Trophoblast cell (in vitro differentiated cells and primary cell): Measurements from ENCODE around the gene OR10AD1.

Source experiments
- DNase-seq, 2 donors: peaks; one replicate each; pipeline ENCODE4 v3.0.0-alpha.2; 2016
- H2AFZ ChIP-seq: 2 replicates; pipeline ENCODE4 v1.6.1; 2013; ENCODE audit warnings: low read length, moderate library complexity, mild to moderate bottlenecking; ENCODE audit not compliant: insufficient read depth, poor library complexity
- H2AK5ac ChIP-seq: 2 replicates; pipeline ENCODE4 v1.6.1; 2013; ENCODE audit warnings: mild to moderate bottlenecking, low read length
- H2BK120ac ChIP-seq: 2 replicates; pipeline ENCODE4 v1.6.1; 2013; ENCODE audit warnings: low read length, mild to moderate bottlenecking, moderate library complexity; ENCODE audit not compliant: insufficient read depth, poor library complexity
- H2BK12ac ChIP-seq: 2 replicates; pipeline ENCODE4 v1.6.1; 2013; ENCODE audit warnings: mild to moderate bottlenecking, low read length, moderate library complexity
- H2BK5ac ChIP-seq: 2 replicates; pipeline ENCODE4 v1.6.1; 2013; ENCODE audit warnings: low read length, low read depth, moderate library complexity, mild to moderate bottlenecking; ENCODE audit not compliant: poor library complexity
- H3K14ac ChIP-seq: 2 replicates; pipeline ENCODE4 v1.6.1; 2013; ENCODE audit warnings: mild to moderate bottlenecking, low read length
- H3K18ac ChIP-seq: 2 replicates; pipeline ENCODE4 v1.6.1; 2013; ENCODE audit warnings: mild to moderate bottlenecking, low read length
- H3K23ac ChIP-seq: 2 replicates; pipeline ENCODE4 v1.6.1; 2013; ENCODE audit warnings: low read length
- H3K27ac ChIP-seq: 2 replicates; pipeline ENCODE4 v1.5.1; 2013; ENCODE audit warnings: low read depth, mild to moderate bottlenecking, inconsistent platforms, low read length, moderate library complexity
- H3K27me3 ChIP-seq: 2 replicates; pipeline ENCODE4 v1.6.1; 2013; ENCODE audit warnings: inconsistent platforms, mild to moderate bottlenecking, low read length, moderate library complexity; ENCODE audit not compliant: insufficient read depth
- H3K36me3 ChIP-seq, 2 experiments: 1 replicate in 1 of 2; 2 replicates in 1 of 2; pipeline ENCODE4 v1.6.1; 2013; ENCODE audit warnings: low read length in 2 of 2, mild to moderate bottlenecking in 2 of 2, moderate library complexity in 1 of 2; ENCODE audit not compliant: insufficient read depth in 2 of 2, control insufficient read depth in 1 of 2
- H3K4ac ChIP-seq: 2 replicates; pipeline ENCODE4 v1.6.1; 2013; ENCODE audit warnings: low read depth, mild to moderate bottlenecking, low read length, moderate library complexity
- H3K4me1 ChIP-seq, 2 experiments: 1 replicate in 1 of 2; 2 replicates in 1 of 2; pipeline ENCODE4 v1.6.1; 2013; ENCODE audit warnings: low read length in 2 of 2, mild to moderate bottlenecking in 2 of 2, moderate library complexity in 1 of 2; ENCODE audit not compliant: insufficient read depth in 2 of 2, control insufficient read depth in 1 of 2
- H3K4me2 ChIP-seq: 2 replicates; pipeline ENCODE4 v1.6.1; 2013; ENCODE audit warnings: inconsistent platforms, mild to moderate bottlenecking, low read length, moderate library complexity
- H3K4me3 ChIP-seq: 2 replicates; pipeline ENCODE4 v1.5.1; 2013; ENCODE audit warnings: mild to moderate bottlenecking, low read depth, low read length, inconsistent platforms
- H3K79me1 ChIP-seq: one replicate; pipeline ENCODE4 v1.6.1; 2013; ENCODE audit warnings: low read length
- H3K79me2 ChIP-seq: 2 replicates; pipeline ENCODE4 v1.6.1; 2013; ENCODE audit warnings: low read length, mild to moderate bottlenecking; ENCODE audit not compliant: control insufficient read depth, insufficient read depth, poor library complexity
- H3K9ac ChIP-seq: 2 replicates; pipeline ENCODE4 v1.6.1; 2013; ENCODE audit warnings: mild to moderate bottlenecking, low read length
- H3K9me3 ChIP-seq: 2 replicates; pipeline ENCODE4 v1.6.1; 2013; ENCODE audit warnings: low read depth, mild to moderate bottlenecking, control low read depth, inconsistent platforms, low read length; ENCODE audit not compliant: insufficient read depth
- H4K12ac ChIP-seq: 2 replicates; pipeline ENCODE4 v1.6.1; 2013; ENCODE audit warnings: low read depth, mild to moderate bottlenecking, low read length, moderate library complexity
- H4K8ac ChIP-seq: 2 replicates; pipeline ENCODE4 v1.6.1; 2013; ENCODE audit warnings: low read depth, mild to moderate bottlenecking, low read length, moderate library complexity
- H4K91ac ChIP-seq: one replicate; pipeline ENCODE4 v1.6.1; 2013; ENCODE audit warnings: low read depth, mild to moderate bottlenecking, low read length, moderate library complexity
- WGBS: extraction: QIAGEN DNeasy Blood & Tissue Kit; methylation state at CpG from one replicate; pipeline ENCODE4 v1.1.7; 2013; ENCODE audit warnings: missing lambda C conversion rate; ENCODE audit not compliant: insufficient read length, insufficient coverage; ENCODE audit errors: extremely low coverage; 5-methylcytosine and 5-hydroxymethylcytosine counted together

Gene OR10AD1

DNA sequence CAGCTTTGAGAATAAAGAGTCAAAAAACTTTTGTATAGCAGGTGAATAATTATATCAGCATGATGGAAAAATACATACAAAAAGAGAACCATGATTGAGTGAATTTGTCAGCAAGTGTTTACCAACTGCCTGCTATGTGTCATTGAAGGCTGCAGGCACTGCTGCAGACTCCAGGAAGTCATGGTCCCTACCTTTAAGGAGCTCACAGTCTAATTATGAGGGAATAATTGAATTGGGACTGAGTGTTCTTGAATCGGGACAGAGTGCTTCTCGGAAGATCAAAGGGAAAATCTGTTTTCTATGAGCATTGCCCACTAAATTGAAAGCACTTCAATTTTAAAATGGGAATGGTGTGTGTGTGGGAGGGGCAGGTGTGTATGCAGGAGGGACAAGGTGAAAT lies 9.5 kb downstream of the OR10AD1 start:
- peaks cover 3% of the 10 kb centered on the region for H3K79me2 ChIP-seq
- no peak overlapping the region for H2BK5ac ChIP-seq
- no CpG with 5 or more reads among the region's 2 CpGs for WGBS
- peaks cover 2 to 3% of the 10 kb centered on the region in 2 experiments for H3K4me1 ChIP-seq
- no peak overlapping the region for H3K4me3 ChIP-seq
- H3K9ac ChIP-seq, result no peak overlapping the region
- no peak overlapping the region for H2AK5ac ChIP-seq
- H3K27me3 ChIP-seq, result no peaks in the 10 kb centered on the region
- H3K14ac ChIP-seq, result no peak overlapping the region
- no peak for DNase-seq
- no peaks in the 10 kb centered on the region for H3K36me3 ChIP-seq
- no peak overlapping the region for H3K27ac ChIP-seq
- H3K18ac ChIP-seq, result no peak overlapping the region
- no peak overlapping the region for H2BK12ac ChIP-seq
- H2BK120ac ChIP-seq, result peak overlapping the region; percentile 28
- H3K4ac ChIP-seq, result no peak overlapping the region
- no peak overlapping the region for H3K4me2 ChIP-seq
- no peak overlapping the region for H4K91ac ChIP-seq
- H3K23ac ChIP-seq, result no peak overlapping the region
- no peak overlapping the region for H4K8ac ChIP-seq
- no peaks in the 10 kb centered on the region for H3K9me3 ChIP-seq
- no peak overlapping the region for H2AFZ ChIP-seq
- H4K12ac ChIP-seq, result no peak overlapping the region
- peaks cover 8% of the 10 kb centered on the region for H3K79me1 ChIP-seq

DNA sequence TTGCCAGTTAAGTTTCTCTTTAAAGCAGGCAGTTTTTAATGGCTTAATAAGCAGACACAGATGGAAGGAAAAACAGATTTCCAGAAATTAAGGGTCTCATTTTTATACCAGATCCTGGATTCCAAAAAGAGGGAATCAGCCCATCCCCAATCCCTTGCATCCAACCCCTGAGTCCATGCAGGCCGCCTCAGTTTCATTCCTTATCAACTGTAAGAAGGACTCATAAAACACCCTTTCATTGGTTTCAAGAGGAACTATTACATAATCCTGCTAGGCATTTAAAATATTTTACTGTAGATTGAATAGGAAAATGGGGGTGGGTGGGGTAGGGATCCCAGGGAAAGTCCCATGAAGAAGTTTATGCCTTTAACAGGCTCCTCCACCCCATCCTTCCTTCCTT lies 10.2 kb downstream of the OR10AD1 start:
- H3K4me3 ChIP-seq, result no peak overlapping the region
- no peak overlapping the region for H3K27ac ChIP-seq
- H3K9ac ChIP-seq, result no peak overlapping the region
- H3K4me2 ChIP-seq, result no peak overlapping the region
- H4K91ac ChIP-seq, result no peak overlapping the region
- DNase-seq, result no peak
- peaks cover 0 to 3% of the 10 kb centered on the region in 2 experiments for H3K4me1 ChIP-seq
- H3K79me1 ChIP-seq, result peaks cover 3% of the 10 kb centered on the region
- H2BK5ac ChIP-seq, result no peak overlapping the region
- H3K36me3 ChIP-seq, result no peaks in the 10 kb centered on the region
- no peaks in the 10 kb centered on the region for H3K9me3 ChIP-seq
- H2AFZ ChIP-seq, result no peak overlapping the region
- no peak overlapping the region for H3K4ac ChIP-seq
- H3K14ac ChIP-seq, result no peak overlapping the region
- WGBS, result no CpG with 5 or more reads among the region's 1 CpG
- H4K12ac ChIP-seq, result no peak overlapping the region
- no peak overlapping the region for H2AK5ac ChIP-seq
- H3K23ac ChIP-seq, result no peak overlapping the region
- H3K18ac ChIP-seq, result no peak overlapping the region
- no peaks in the 10 kb centered on the region for H3K79me2 ChIP-seq
- no peak overlapping the region for H4K8ac ChIP-seq
- no peak overlapping the region for H2BK12ac ChIP-seq
- H3K27me3 ChIP-seq, result no peaks in the 10 kb centered on the region
- no peak overlapping the region for H2BK120ac ChIP-seq

DNA sequence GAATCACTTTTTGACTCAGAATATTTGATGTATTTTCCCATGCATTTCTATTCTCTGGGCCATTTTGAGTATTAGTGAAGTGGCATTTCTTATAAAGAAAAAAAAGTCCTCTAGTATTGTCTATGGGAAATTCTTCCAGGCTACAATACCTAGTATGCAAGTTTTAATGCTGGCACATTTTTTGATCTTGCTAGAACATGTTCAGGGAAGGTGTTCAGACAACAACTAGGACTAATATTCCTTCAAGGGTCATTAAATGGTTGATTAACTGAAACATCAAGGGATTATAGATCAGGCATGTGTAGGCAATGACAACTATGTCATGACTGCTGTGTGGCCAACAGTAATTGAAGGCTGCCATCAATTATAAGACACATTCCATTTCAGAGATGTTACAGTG lies 12.0 kb downstream of the OR10AD1 start:
- Histone ChIP-seq H3K18ac (no peak overlapping the region), H3K23ac (no peak overlapping the region), H2BK120ac (no peak overlapping the region), H2BK12ac (no peak overlapping the region), H3K79me1 (no peaks in the 10 kb centered on the region), H3K36me3 (no peaks in the 10 kb centered on the region), H3K27ac (no peak overlapping the region), H3K4ac (no peak overlapping the region), H2BK5ac (no peak overlapping the region), H2AK5ac (no peak overlapping the region), H3K9me3 (no peaks in the 10 kb centered on the region), H3K4me1 (peaks cover 0 to 3% of the 10 kb centered on the region in 2 experiments), H4K12ac (no peak overlapping the region), H3K14ac (no peak overlapping the region), H3K27me3 (no peaks in the 10 kb centered on the region), H3K79me2 (no peaks in the 10 kb centered on the region), H4K8ac (no peak overlapping the region), H4K91ac (no peak overlapping the region), H3K4me2 (no peak overlapping the region), H2AFZ (no peak overlapping the region), H3K9ac (no peak overlapping the region), H3K4me3 (no peak overlapping the region)
- no peak for DNase-seq

DNA sequence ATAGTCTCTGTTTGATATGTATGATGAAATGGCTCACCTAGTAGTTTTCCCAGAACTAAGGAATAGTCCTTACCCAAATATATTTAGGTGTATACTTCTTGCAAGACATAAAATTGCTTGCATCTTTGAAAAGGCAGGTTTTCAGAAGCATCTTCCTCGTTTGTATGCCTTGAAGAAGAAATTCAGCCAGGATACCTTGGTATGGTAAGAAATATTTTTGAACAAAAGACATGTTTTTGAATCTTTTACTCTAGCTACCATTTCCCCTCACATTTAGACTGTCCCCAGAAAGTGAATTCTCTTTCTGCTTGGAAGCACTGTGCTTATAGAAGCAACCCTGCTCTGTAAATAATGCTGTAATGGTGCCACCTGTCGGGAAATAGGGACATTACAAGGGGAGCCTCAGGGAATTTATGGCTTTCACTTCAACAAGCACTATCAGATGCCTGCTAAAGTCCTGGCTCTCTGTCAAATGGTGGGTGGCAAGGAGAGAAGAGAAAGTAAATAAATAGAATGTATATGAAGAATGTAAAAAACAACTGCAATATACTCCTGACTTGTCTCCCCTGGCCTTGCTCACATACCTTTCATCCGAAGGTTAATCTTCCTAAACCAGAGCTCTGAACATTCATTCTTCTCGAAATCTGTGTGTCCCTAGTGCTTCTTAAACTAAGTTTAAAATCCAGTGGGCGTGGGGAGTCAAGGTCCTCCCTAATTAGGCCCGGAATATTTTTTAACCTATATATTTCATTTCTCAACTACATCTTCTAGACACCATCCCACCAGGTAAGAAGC lies 13.6 kb downstream of the OR10AD1 start:
- no peak overlapping the region for H3K4ac ChIP-seq
- H2BK5ac ChIP-seq, result no peak overlapping the region
- H3K27ac ChIP-seq, result no peak overlapping the region
- no peak overlapping the region for H2BK120ac ChIP-seq
- H3K18ac ChIP-seq, result no peak overlapping the region
- no peaks in the 10 kb centered on the region for H3K79me2 ChIP-seq
- H3K27me3 ChIP-seq, result peaks cover 14% of the 10 kb centered on the region
- no peaks in the 10 kb centered on the region for H3K36me3 ChIP-seq
- no peak overlapping the region for H3K9ac ChIP-seq
- no peak overlapping the region for H2AFZ ChIP-seq
- no peaks in the 10 kb centered on the region for H3K79me1 ChIP-seq
- H2AK5ac ChIP-seq, result no peak overlapping the region
- H3K9me3 ChIP-seq, result no peaks in the 10 kb centered on the region
- WGBS, result no CpG with 5 or more reads among the region's 6 CpGs
- no peak overlapping the region for H4K91ac ChIP-seq
- H3K4me3 ChIP-seq, result no peak overlapping the region
- DNase-seq, result peak; percentile 49 to 85
- H3K4me1 ChIP-seq, result peaks cover 0 to 3% of the 10 kb centered on the region in 2 experiments
- no peak overlapping the region for H3K23ac ChIP-seq
- H4K12ac ChIP-seq, result no peak overlapping the region
- H4K8ac ChIP-seq, result no peak overlapping the region
- H3K14ac ChIP-seq, result no peak overlapping the region
- no peak overlapping the region for H2BK12ac ChIP-seq
- H3K4me2 ChIP-seq, result no peak overlapping the region
